Measurements from ENCODE around the gene TPBG. TPM values are rescaled to one million over a fixed set of nuclear protein-coding genes. Genes with fewer than 3 reads are reported as not detected.

Gene TPBG
- total and polyA plus RNA-seq, 2 experiments from 2014 or later: 13.2 to 22.3 TPM

DNA sequence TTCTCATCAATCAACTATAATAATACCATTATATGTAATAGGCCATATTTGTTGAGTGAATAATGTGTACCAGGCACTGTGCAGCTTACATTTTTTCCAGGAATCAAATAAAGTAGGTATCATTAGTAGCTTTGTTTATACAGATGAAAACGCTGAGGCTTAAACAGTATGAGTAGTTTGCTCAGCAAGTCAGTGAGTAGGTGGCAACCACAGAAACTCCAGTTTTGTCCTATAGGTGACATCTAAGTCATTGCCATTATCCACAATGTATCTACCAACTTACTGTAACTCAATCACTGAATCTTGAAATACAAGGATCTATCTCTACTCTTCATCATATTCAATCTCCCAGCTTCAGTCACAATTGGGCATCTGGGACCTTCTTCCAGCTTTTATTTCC lies 29.8 kb upstream of the TPBG start:
- H3K4me1 ChIP-seq (ENCODE audit: low read depth): no peaks in the 10 kb centered on the region
- no peaks in the 10 kb centered on the region for H3K9me3 ChIP-seq (ENCODE audit: low read depth)
- H3K27ac ChIP-seq: no peak overlapping the region
- no peaks in the 10 kb centered on the region for H3K36me3 ChIP-seq
- H3K27me3 ChIP-seq: no peaks in the 10 kb centered on the region
- DNase-seq (ENCODE audit: low read depth in 1 of 2, low spot score in 1 of 2): no peak
- TF ChIP-seq, protein P1, sequence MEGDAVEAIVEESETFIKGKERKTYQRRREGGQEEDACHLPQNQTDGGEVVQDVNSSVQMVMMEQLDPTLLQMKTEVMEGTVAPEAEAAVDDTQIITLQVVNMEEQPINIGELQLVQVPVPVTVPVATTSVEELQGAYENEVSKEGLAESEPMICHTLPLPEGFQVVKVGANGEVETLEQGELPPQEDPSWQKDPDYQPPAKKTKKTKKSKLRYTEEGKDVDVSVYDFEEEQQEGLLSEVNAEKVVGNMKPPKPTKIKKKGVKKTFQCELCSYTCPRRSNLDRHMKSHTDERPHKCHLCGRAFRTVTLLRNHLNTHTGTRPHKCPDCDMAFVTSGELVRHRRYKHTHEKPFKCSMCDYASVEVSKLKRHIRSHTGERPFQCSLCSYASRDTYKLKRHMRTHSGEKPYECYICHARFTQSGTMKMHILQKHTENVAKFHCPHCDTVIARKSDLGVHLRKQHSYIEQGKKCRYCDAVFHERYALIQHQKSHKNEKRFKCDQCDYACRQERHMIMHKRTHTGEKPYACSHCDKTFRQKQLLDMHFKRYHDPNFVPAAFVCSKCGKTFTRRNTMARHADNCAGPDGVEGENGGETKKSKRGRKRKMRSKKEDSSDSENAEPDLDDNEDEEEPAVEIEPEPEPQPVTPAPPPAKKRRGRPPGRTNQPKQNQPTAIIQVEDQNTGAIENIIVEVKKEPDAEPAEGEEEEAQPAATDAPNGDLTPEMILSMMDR (IDR thresholded peaks at IDR 0.05; ENCODE audit: low read depth, low read length): no peak
- no peak overlapping the region for H3K4me3 ChIP-seq

DNA sequence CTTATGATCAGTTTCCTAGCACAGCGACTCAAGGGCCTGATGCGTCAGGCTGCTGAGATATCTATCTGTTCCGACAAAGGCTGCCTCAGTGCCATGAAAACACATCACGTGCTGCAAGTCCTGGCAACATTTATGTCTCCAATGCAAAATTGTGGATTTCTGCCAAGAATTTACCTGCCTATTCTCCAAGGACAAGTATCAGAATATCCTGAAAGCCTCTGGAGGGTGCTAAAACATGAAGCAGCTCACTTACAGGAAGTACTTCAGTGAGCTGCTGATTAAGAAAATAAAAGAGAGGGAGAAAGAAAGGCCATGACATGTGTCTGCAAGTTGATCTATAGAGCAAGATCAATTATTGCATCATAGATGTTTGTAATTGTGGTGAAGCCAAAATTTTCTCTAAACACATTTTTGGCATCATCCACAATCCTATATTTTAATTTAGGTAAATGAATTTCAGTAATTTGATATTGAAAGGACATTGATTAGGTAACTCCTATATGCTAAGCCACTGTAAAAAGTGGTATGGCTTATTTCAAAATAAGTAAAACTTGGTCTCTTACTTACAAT lies 25.8 kb upstream of the TPBG start:
- TF ChIP-seq, protein P1 (IDR thresholded peaks at IDR 0.05; ENCODE audit: low read depth, low read length): no peak
- no peaks in the 10 kb centered on the region for H3K9me3 ChIP-seq (ENCODE audit: low read depth)
- H3K4me1 ChIP-seq (ENCODE audit: low read depth): no peaks in the 10 kb centered on the region
- no peaks in the 10 kb centered on the region for H3K27me3 ChIP-seq
- H3K36me3 ChIP-seq: no peaks in the 10 kb centered on the region
- no peak for DNase-seq (ENCODE audit: low read depth in 1 of 2, low spot score in 1 of 2)
- no peak overlapping the region for H3K27ac ChIP-seq
- H3K4me3 ChIP-seq: no peak overlapping the region

DNA sequence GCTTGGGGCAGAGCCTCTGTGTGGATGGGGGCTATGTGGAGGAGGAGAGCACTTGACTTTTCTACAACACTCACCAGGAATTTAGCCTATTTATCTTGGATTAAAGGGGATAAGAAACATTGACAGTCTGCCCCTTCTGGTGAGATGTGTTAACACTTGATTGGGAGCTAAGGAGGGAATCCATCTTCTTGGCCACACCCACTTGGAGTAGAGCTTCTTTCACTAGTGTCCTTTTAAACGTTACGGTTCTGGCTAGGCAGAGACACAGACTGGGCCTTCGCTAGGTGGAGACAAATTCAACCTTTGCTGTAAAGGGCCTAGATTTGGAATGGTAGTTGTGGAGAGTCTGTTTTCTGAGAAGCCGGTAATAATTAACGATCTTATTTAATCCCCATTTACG lies 15.5 kb upstream of the TPBG start:
- Histone ChIP-seq H3K9me3 (ENCODE audit: low read depth) (no peaks in the 10 kb centered on the region), H3K4me1 (ENCODE audit: low read depth) (no peaks in the 10 kb centered on the region), H3K27ac (no peak overlapping the region), H3K4me3 (no peak overlapping the region), H3K36me3 (no peaks in the 10 kb centered on the region), H3K27me3 (no peaks in the 10 kb centered on the region)
- no peak for DNase-seq (ENCODE audit: low read depth in 1 of 2, low spot score in 1 of 2)
- TF ChIP-seq, protein P1 (IDR thresholded peaks at IDR 0.05; ENCODE audit: low read depth, low read length): no peak

DNA sequence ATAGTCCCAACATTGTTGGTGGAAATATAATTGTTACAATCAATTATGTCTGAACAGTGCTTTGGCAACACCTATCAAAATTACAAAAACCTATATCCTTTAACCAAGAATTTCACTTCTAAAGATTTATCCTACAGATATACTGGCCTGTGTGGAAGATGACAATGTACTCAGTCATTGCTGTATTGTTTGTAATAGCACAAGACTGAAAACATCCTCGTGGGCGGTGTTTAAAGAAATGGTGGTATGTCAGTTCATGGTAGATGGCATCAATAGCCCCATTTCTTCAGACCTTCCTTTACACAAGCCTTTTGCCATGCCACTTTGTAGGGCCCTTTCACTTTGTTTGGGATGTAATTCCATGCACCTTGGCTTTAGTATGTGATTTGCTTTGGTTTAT lies 9.8 kb upstream of the TPBG start:
- no peak for DNase-seq (ENCODE audit: low read depth in 1 of 2, low spot score in 1 of 2)
- no peaks in the 10 kb centered on the region for H3K9me3 ChIP-seq (ENCODE audit: low read depth)
- H3K36me3 ChIP-seq: no peaks in the 10 kb centered on the region
- no peak overlapping the region for H3K27ac ChIP-seq
- H3K4me3 ChIP-seq: no peak overlapping the region
- no peaks in the 10 kb centered on the region for H3K4me1 ChIP-seq (ENCODE audit: low read depth)
- TF ChIP-seq, protein P1 (IDR thresholded peaks at IDR 0.05; ENCODE audit: low read depth, low read length): no peak
- H3K27me3 ChIP-seq: no peaks in the 10 kb centered on the region

DNA sequence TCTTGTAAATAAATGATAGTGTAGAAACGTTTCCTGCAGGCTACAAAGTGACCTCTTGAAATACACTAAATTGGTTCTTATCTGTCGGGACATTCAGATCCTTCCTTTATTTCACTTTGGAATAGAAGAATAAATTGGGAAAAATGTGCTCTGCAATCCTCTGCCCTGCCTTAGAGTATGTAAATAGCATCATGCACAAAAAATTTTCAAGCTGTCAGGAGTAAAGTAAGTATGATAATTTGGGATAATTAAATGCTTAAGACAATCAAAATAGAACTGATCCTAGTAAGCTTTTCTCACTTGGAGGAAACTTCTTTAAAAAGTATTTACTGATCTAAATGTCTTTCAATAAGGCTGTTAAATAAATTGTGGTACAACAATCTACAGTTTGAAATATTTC lies 3.1 kb upstream of the TPBG start:
- DNase-seq (ENCODE audit: low read depth in 1 of 2, low spot score in 1 of 2): no peak
- H3K27ac ChIP-seq: no peak overlapping the region
- no peaks in the 10 kb centered on the region for H3K4me1 ChIP-seq (ENCODE audit: low read depth)
- no peaks in the 10 kb centered on the region for H3K9me3 ChIP-seq (ENCODE audit: low read depth)
- peaks cover 12% of the 10 kb centered on the region for H3K27me3 ChIP-seq
- H3K36me3 ChIP-seq: no peaks in the 10 kb centered on the region
- TF ChIP-seq, protein P1 (IDR thresholded peaks at IDR 0.05; ENCODE audit: low read depth, low read length): no peak
- H3K4me3 ChIP-seq: no peak overlapping the region

DNA sequence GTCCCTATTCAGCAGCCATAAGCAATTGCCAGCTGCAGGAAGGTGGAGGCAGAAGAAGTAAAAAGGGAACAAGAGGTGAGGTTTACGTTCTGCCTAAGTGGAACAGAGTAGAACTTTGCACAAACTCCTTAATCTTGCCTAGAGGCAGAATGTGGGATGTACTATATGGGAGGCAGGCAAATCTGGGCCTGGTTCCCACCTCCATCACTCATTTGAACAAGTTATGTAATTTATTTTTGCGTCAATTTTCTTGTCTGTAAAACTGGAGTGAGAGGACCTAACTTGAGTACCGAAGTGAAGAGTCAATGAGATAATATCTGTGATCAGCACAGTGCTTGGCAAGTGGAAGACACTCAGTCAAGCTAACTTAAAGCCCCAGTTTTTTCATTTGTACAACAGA lies 2.0 kb upstream of the TPBG start:
- Histone ChIP-seq H3K4me1 (ENCODE audit: low read depth) (no peaks in the 10 kb centered on the region), H3K27ac (no peak overlapping the region), H3K36me3 (no peaks in the 10 kb centered on the region), H3K9me3 (ENCODE audit: low read depth) (no peaks in the 10 kb centered on the region), H3K27me3 (peaks cover 14% of the 10 kb centered on the region), H3K4me3 (no peak overlapping the region)
- TF ChIP-seq, protein P1 (IDR thresholded peaks at IDR 0.05; ENCODE audit: low read depth, low read length): no peak
- no peak for DNase-seq (ENCODE audit: low read depth in 1 of 2, low spot score in 1 of 2)
